Measurements from ENCODE around the gene TMIE.

DNA sequence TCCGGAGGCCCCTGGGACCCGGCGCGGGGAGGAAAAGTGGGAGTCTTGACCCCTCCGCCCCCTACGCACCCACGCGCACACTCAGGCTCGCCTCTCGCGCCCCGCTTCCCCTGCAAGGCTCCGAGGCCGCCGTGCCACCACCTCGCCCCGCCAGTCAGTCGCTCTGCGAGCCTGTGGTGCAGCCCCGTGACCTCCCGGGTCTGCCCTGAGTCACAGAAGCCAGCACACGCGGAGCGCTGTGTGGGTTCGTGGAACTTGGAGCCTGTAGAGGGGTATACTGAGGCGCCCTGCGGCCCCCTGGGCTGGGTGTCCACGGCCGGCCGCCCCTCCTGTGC lies 7.3 kb upstream of the TMIE start:
- TF ChIP-seq, protein P1, sequence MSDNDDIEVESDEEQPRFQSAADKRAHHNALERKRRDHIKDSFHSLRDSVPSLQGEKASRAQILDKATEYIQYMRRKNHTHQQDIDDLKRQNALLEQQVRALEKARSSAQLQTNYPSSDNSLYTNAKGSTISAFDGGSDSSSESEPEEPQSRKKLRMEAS (IDR thresholded peaks at IDR 0.05; ENCODE audit: low read depth, low read length): no peak
- TF ChIP-seq IRF3 (IDR thresholded peaks at IDR 0.05) (no peak), SREBF2 (IDR thresholded peaks at IDR 0.05; ENCODE audit: low read length) (no peak), TARDBP (IDR thresholded peaks at IDR 0.05; ENCODE audit: borderline replicate concordance) (no peak), BRCA1 (IDR thresholded peaks at IDR 0.05; ENCODE audit: low read depth, low read length) (no peak), EZH2 (IDR thresholded peaks at IDR 0.05; ENCODE audit: borderline replicate concordance, control insufficient read depth, low read depth, low read length) (no peak), KDM1A (IDR thresholded peaks at IDR 0.05; ENCODE audit: borderline replicate concordance) (no peak)
- TF ChIP-seq, protein P2, sequence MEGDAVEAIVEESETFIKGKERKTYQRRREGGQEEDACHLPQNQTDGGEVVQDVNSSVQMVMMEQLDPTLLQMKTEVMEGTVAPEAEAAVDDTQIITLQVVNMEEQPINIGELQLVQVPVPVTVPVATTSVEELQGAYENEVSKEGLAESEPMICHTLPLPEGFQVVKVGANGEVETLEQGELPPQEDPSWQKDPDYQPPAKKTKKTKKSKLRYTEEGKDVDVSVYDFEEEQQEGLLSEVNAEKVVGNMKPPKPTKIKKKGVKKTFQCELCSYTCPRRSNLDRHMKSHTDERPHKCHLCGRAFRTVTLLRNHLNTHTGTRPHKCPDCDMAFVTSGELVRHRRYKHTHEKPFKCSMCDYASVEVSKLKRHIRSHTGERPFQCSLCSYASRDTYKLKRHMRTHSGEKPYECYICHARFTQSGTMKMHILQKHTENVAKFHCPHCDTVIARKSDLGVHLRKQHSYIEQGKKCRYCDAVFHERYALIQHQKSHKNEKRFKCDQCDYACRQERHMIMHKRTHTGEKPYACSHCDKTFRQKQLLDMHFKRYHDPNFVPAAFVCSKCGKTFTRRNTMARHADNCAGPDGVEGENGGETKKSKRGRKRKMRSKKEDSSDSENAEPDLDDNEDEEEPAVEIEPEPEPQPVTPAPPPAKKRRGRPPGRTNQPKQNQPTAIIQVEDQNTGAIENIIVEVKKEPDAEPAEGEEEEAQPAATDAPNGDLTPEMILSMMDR (IDR thresholded peaks at IDR 0.05 in 2 of 3, conservative IDR thresholded peaks at IDR 0.05 in 1 of 3; ENCODE audit: control insufficient read depth in 2 of 3, extremely low read depth in 1 of 3, insufficient read depth in 1 of 3, low read depth in 3 of 3, low read length in 3 of 3): no peak

Measured in GM12878 (cell line).